K562 treated with DMSO at 1 percent for 12 hours (cell line): ENCODE results near the gene SPPL3. TPM values are rescaled to one million over a fixed set of nuclear protein-coding genes. Genes with fewer than 3 reads are reported as not detected.

Experiments used
- total RNA-seq: library from RNA; unstranded; fragments of 300-600 nt; gene quantifications from 2 replicates; pipeline ENCODE4 v1.2.3, GENCODE V29; 2022; ENCODE audit not compliant: insufficient read depth

Gene SPPL3
- total RNA-seq: 14.5 and 24.3 TPM in 2 replicates

GRCh38 chr12:120904197-120904773 is at the start of gene SPPL3:
TSS of gene SPPL3 (minus strand) at chr12:120904358. CDS start at chr12:120903867, 491 bp downstream.

GRCh38 chr12:120725659-120726509 is 178.3 kb downstream of the SPPL3 start, which contains the start of gene ACADS:
TSS of gene ACADS (plus strand) at chr12:120725826. CDS start at chr12:120725886, 60 bp downstream.

Other genes starting within 250 kb of the SPPL3 start
- gene MLEC, start 217.2 kb downstream of the SPPL3 start, total RNA-seq: 18.8 and 63.9 TPM in 2 replicates
- gene UNC119B, start 193.9 kb downstream of the SPPL3 start, total RNA-seq: 17.5 and 28.4 TPM in 2 replicates
- 28.7 and 28.9 TPM in 2 replicates for gene ACADS, start 178.5 kb downstream of the SPPL3 start, total RNA-seq
- gene HNF1A, start 74.2 kb upstream of the SPPL3 start, total RNA-seq: not detected in 2 replicates
- 4.4 and 8.7 TPM in 2 replicates for gene C12orf43, start 112.1 kb upstream of the SPPL3 start, total RNA-seq
- gene OASL, start 134.9 kb upstream of the SPPL3 start, total RNA-seq: not detected in 2 replicates
- 2.1 and 8.6 TPM in 2 replicates for gene P2RX7, start 228.5 kb upstream of the SPPL3 start, total RNA-seq